Endothelial cell of umbilical vein (primary cell): ENCODE results near the gene CRLF3. TPM values are rescaled to one million over a fixed set of nuclear protein-coding genes. Genes with fewer than 3 reads are reported as not detected.

Experiments
- Bru-seq: library from RNA; stranded (reverse); fragments of 400-500 nt; gene quantifications from one replicate; lab custom pipeline; 2021; lab: Mats Ljungman, UMichigan
- BruChase-seq, 2 experiments: library from RNA; stranded (reverse); fragments of 400-500 nt; gene quantifications; one replicate each; lab custom pipeline; 2021; lab: Mats Ljungman, UMichigan
- BruUV-seq: library from RNA; stranded (reverse); fragments of 400-500 nt; replicated peaks from 2 replicates; lab custom pipeline; 2021; lab: Mats Ljungman, UMichigan
- CTCF ChIA-PET: fragments of 300-600, 350-600 bp; sonication (Branson Sonifier 250); formaldehyde crosslinking; loops from one replicate; lab custom pipeline; 2021; ENCODE audit warnings: antibody characterized with exemption, inconsistent platforms; lab: Charles Lee
- POLR2A ChIA-PET: fragments of 300-600, 350-600 bp; sonication (Branson Sonifier 250); formaldehyde crosslinking; loops from one replicate; lab custom pipeline; 2021; ENCODE audit warnings: antibody characterized with exemption, inconsistent platforms; lab: Charles Lee
- DNase-seq: peaks from one replicate; pipeline ENCODE4 v3.0.0-alpha.2; 2011; ENCODE audit warnings: low read depth, low spot score
- FAIRE-seq: peaks from 2 replicates; lab custom pipeline; 2011; peaks lifted over from hg19 to GRCh38; lab: Jason Lieb, UNC
- H2AFZ ChIP-seq: 2 replicates; pipeline ENCODE4 v1.6.0; 2012; ENCODE audit warnings: low read depth, low read length, control low read depth, inconsistent platforms
- H3K27ac ChIP-seq: 2 replicates; pipeline ENCODE4 v1.5.1; 2011; ENCODE audit warnings: low read depth, mild to moderate bottlenecking, control low read depth, low read length, moderate library complexity; ENCODE audit not compliant: insufficient read depth
- H3K27me3 ChIP-seq, 2 experiments: 2 replicates each; pipeline versions ENCODE4 v1.6.0 to v1.6.1; 2011; ENCODE audit warnings: low read length in 2 of 2, mixed read lengths in 1 of 2; ENCODE audit not compliant: control insufficient read depth in 2 of 2, insufficient read depth in 2 of 2
- H3K36me3 ChIP-seq, 2 experiments: 2 replicates in 1 of 2; 3 replicates in 1 of 2; pipeline ENCODE4 v1.5.1; 2011; ENCODE audit warnings: low read length in 2 of 2, mild to moderate bottlenecking in 1 of 2, moderate library complexity in 1 of 2; ENCODE audit not compliant: control insufficient read depth in 2 of 2, insufficient read depth in 2 of 2; ENCODE audit errors: extremely low read depth in 1 of 2
- H3K4me1 ChIP-seq: 3 replicates; pipeline ENCODE4 v1.5.1; 2011; ENCODE audit warnings: mild to moderate bottlenecking, low read length; ENCODE audit not compliant: control insufficient read depth, insufficient read depth; ENCODE audit errors: extremely low read depth
- H3K4me2 ChIP-seq: 2 replicates; pipeline ENCODE4 v1.6.1; 2011; ENCODE audit warnings: low read length, control low read depth, mixed read lengths; ENCODE audit not compliant: insufficient read depth
- H3K4me3 ChIP-seq, 3 experiments: fragments of 200-600 bp in 1 of 3; sonication (generic), shearing (Covaris generic) in 1 of 3; replicated peaks in 1 of 3; 2 replicates each; pipeline ENCODE4 v1.5.1; 2011 to 2016; ENCODE audit warnings: control low read depth in 3 of 3, low read length in 3 of 3, mild to moderate bottlenecking in 2 of 3, inconsistent platforms in 1 of 3, low read depth in 1 of 3, moderate library complexity in 1 of 3; ENCODE audit not compliant: insufficient read depth in 1 of 3
- H3K79me2 ChIP-seq: 2 replicates; pipeline ENCODE4 v1.6.0; 2012; ENCODE audit warnings: low read length, inconsistent platforms; ENCODE audit not compliant: control insufficient read depth, insufficient read depth
- H3K9ac ChIP-seq: replicated peaks from 2 replicates; pipeline ENCODE3; 2011; ENCODE audit warnings: low read length, control low read depth; ENCODE audit not compliant: insufficient read depth; ENCODE audit errors: extremely low read depth
- H3K9me1 ChIP-seq: replicated peaks from 3 replicates; pipeline ENCODE4 v1.6.0; 2011; ENCODE audit warnings: mild to moderate bottlenecking, low read length; ENCODE audit not compliant: control insufficient read depth, insufficient read depth; ENCODE audit errors: extremely low read depth
- H3K9me3 ChIP-seq: replicated peaks from 2 replicates; pipeline ENCODE4 v1.5.1; 2012; ENCODE audit warnings: low read length, inconsistent platforms; ENCODE audit not compliant: control insufficient read depth, insufficient read depth
- H4K20me1 ChIP-seq: replicated peaks from 2 replicates; pipeline ENCODE3; 2011; ENCODE audit warnings: mild to moderate bottlenecking, low read length; ENCODE audit not compliant: control insufficient read depth, insufficient read depth; ENCODE audit errors: extremely low read depth
- CTCF ChIP-seq, 2 donors: IDR thresholded peaks; 1 replicate in 1 of 2; 2 replicates in 1 of 2; pipeline ENCODE4 v1.5.1; 2011; ENCODE audit warnings: low read length in 2 of 2, mild to moderate bottlenecking in 2 of 2, moderate library complexity in 2 of 2, control low read depth in 1 of 2, inconsistent platforms in 1 of 2, low read depth in 1 of 2; ENCODE audit not compliant: insufficient read depth in 1 of 2; ENCODE audit errors: extremely low read depth in 1 of 2
- FOS ChIP-seq: IDR thresholded peaks from 2 replicates; pipeline ENCODE4 v1.6.1; 2011; ENCODE audit warnings: mild to moderate bottlenecking, low read length, moderate library complexity, borderline replicate concordance; ENCODE audit not compliant: insufficient read depth
- GATA2 ChIP-seq: IDR thresholded peaks from 2 replicates; pipeline ENCODE4 v1.7.0; 2011; ENCODE audit warnings: low read depth, mild to moderate bottlenecking, moderate library complexity, mixed read lengths, low read length; ENCODE audit not compliant: insufficient read length, insufficient read depth
- MYC ChIP-seq: IDR thresholded peaks from one replicate; pipeline ENCODE4 v1.6.1; 2011; ENCODE audit warnings: mild to moderate bottlenecking, low read depth, low read length
- POLR2A ChIP-seq: IDR thresholded peaks from 2 replicates; pipeline ENCODE4 v1.6.1; 2012; ENCODE audit warnings: low read depth, mild to moderate bottlenecking, control low read depth, low read length
- POLR2AphosphoS5 ChIP-seq: IDR thresholded peaks from 2 replicates; pipeline ENCODE4 v1.6.1; 2012; ENCODE audit warnings: low read depth, mild to moderate bottlenecking, control low read depth, low read length, moderate library complexity; ENCODE audit not compliant: insufficient read depth
- dilution Hi-C: fragments of 300-500 bp; cut with MboI; formaldehyde crosslinking; loops from one replicate; pipeline ENCODE4 v1.15.0; 2019; ENCODE audit warnings: low sequenced_read_pairs; ENCODE audit not compliant: extremely low pct_ligation_motif_present
- intact Hi-C: fragments of 100-400 bp; cut with micrococcal nuclease; formaldehyde crosslinking; loops from one replicate; pipeline ENCODE4 v1.10.0; 2022
- long read RNA-seq: library from polyadenylated mRNA; stranded (forward); transcript quantifications from one replicate; pipeline ENCODE4 v2.0.0, GENCODE V29; 2021
- polyA minus RNA-seq, 3 experiments: library from RNA; depleted of rRNA, polyadenylated mRNA; stranded (reverse); fragments of >200 nt; gene quantifications; 1 replicate in 1 of 3; 2 replicates in 2 of 3; pipeline ENCODE4 v1.2.3, GENCODE V29; 2011
- polyA plus RNA-seq, 4 experiments: library from polyadenylated mRNA; depleted of rRNA in 3 of 4; stranded (reverse) in 3 of 4; unstranded in 1 of 4; fragments of >200 nt; gene quantifications; 2 replicates each; pipeline versions ENCODE4 v1.2.1 to v1.2.3, GENCODE V29; 2011 to 2012; ENCODE audit warnings: missing spikeins in 1 of 4
- total RNA-seq: library from RNA; stranded (reverse); gene quantifications from 2 replicates; pipeline ENCODE4 v1.2.3, GENCODE V29; 2021

Gene CRLF3
- 15.4 and 18.9 TPM in 2 replicates for total RNA-seq
- 7.7 and 10.1 TPM in 2 replicates for polyA plus RNA-seq
- 9.8 and 11.6 TPM in 2 replicates for polyA plus RNA-seq (2011; cell fraction: cytosol; rRNA removed)
- 6.3 and 10.4 TPM in 2 replicates for polyA plus RNA-seq (2011; cell fraction: nucleus; rRNA removed)
- 16.9 and 17.8 TPM in 2 replicates for polyA plus RNA-seq (2012)
- polyA minus RNA-seq, result 11.5 and 15.0 TPM in 2 replicates
- polyA minus RNA-seq (2011; cell fraction: cytosol; rRNA and poly(A)+ RNA removed), result 11.5 TPM
- 7.3 and 10.7 TPM in 2 replicates for polyA minus RNA-seq (2011; cell fraction: nucleus; rRNA and poly(A)+ RNA removed)
- percentile 67 among the genes with signal in this experiment for Bru-seq, nascent RNA
- percentile 74 among the genes with signal in this experiment for BruChase-seq, experiment 1, labeled RNA remaining after a 6-hour chase
- percentile 72 among the genes with signal in this experiment for BruChase-seq, experiment 2, labeled RNA remaining after a 2-hour chase
- long read RNA-seq, transcript CRLF3-201 (8 exons, 2,957 nt), result major isoform, 33 of 78 reads
- long read RNA-seq, partial matches to known transcripts, result 7 of 78 reads
- long read RNA-seq, other reads (novel, unspliced or antisense), result 38 of 78 reads

- peak; percentile 81 for FAIRE-seq
- H3K4me2 ChIP-seq, result peak within 1 kb of the TSS; percentile 81
- no TSS peak for BruUV-seq
- H3K4me3 ChIP-seq, result peak within 1 kb of the TSS; percentile 74 to 95 (median 77)
- ChIA-PET POLR2A (interaction anchor here (0.6 kb wide), 1 partner anchor 165 kb away, joined by 3 read pairs; no protein-coding TSS in a partner anchor), CTCF (interaction anchor here (0.6 to 1.7 kb wide), 13 partner anchors 10 to 720 kb away, joined by 3 to 9 read pairs (median 3); no protein-coding TSS in a partner anchor)
- H3K36me3 ChIP-seq, result no peaks in the 10 kb centered on the region
- H2AFZ ChIP-seq, result peak within 1 kb of the TSS; percentile 94
- no peaks in the 10 kb centered on the region for H4K20me1 ChIP-seq
- no peaks in the 10 kb centered on the region for H3K9me3 ChIP-seq
- dilution Hi-C loops (no loop called here), intact Hi-C loops (no loop called here)
- peak within 1 kb of the TSS; percentile 40 for H3K27ac ChIP-seq
- peak; percentile 38 to 59 for TF ChIP-seq CTCF (IDR thresholded peaks at IDR 0.05; ENCODE audit: extremely low read depth in 1 of 2, insufficient read depth in 1 of 2, low read depth in 1 of 2, low read length in 2 of 2)
- TF ChIP-seq POLR2A, result no peak
- no peak for TF ChIP-seq FOS
- TF ChIP-seq GATA2, result no peak
- TF ChIP-seq MYC, result no peak
- peak; percentile 93 for TF ChIP-seq POLR2AphosphoS5
- no peaks in the 10 kb centered on the region for H3K9me1 ChIP-seq
- peaks cover 46% of the 10 kb centered on the region for H3K79me2 ChIP-seq
- peak within 1 kb of the TSS; percentile 83 for H3K9ac ChIP-seq
- peak; percentile 93 for DNase-seq
- H3K4me1 ChIP-seq, result peaks cover 7% of the 10 kb centered on the region
- no peaks in the 10 kb centered on the region for H3K27me3 ChIP-seq
Measured at GRCh38 chr17:30824356-30825145, at the start of gene CRLF3. CRLF3 (minus strand) TSS chr17:30824692; CDS start chr17:30824651, 41 bp downstream.
